GM12878 (cell line): Measurements from ENCODE around the gene MMD. TPM values are rescaled to one million over a fixed set of nuclear protein-coding genes. Genes with fewer than 3 reads are reported as not detected.

Experiments used
- ATAC-seq: fragments of 200-7000 bp; cut with Tn5 transposase; 3 replicates; pipeline ENCODE4 v1.9.1; 2020; ENCODE audit warnings: mild to moderate bottlenecking, moderate library complexity
- BruUV-seq: library from RNA; stranded (reverse); fragments of 400-500 nt; replicated peaks from 2 replicates; lab custom pipeline; 2021; lab: Mats Ljungman, UMichigan
- CTCF ChIA-PET: fragments of 300-600 bp; sonication (Branson Sonifier 250); formaldehyde crosslinking; extraction: SDS; loops from one replicate; lab custom pipeline; 2021; ENCODE audit warnings: inconsistent platforms; lab: Yijun Ruan, JAX
- POLR2A ChIA-PET: fragments of 350-600 bp; formaldehyde crosslinking; extraction: SDS; loops from one replicate; lab custom pipeline; 2021; ENCODE audit warnings: inconsistent platforms; lab: Charles Lee
- RAD21 ChIA-PET: fragments of 300-600 bp; sonication (Branson Sonifier 250); formaldehyde crosslinking; loops from one replicate; lab custom pipeline; 2023; ENCODE audit warnings: antibody characterized with exemption; ENCODE audit not compliant: unreplicated experiment; lab: Charles Lee
- SMC1A ChIA-PET: fragments of 300-600 bp; sonication (Branson Sonifier 250); formaldehyde crosslinking; loops from one replicate; lab custom pipeline; 2023; ENCODE audit not compliant: unreplicated experiment, uncharacterized antibody; lab: Charles Lee
- DNase-seq: peaks from one replicate; pipeline ENCODE4 v3.0.0-alpha.2; 2011; ENCODE audit warnings: low read depth, low spot score
- FAIRE-seq: peaks from 3 replicates; lab custom pipeline; 2011; peaks lifted over from hg19 to GRCh38; lab: Jason Lieb, UNC
- H2AFZ ChIP-seq: 2 replicates; pipeline ENCODE4 v1.6.0; 2011; ENCODE audit warnings: low read depth, low read length, control low read depth; ENCODE audit not compliant: control insufficient read depth
- H3K27ac ChIP-seq: 2 replicates; pipeline ENCODE4 v1.5.1; 2011; ENCODE audit warnings: control low read depth; ENCODE audit not compliant: control insufficient read depth, insufficient read depth
- H3K27me3 ChIP-seq, 2 experiments: replicated peaks in 1 of 2; 2 replicates each; pipeline versions ENCODE4 v1.6.0 to v1.6.1; 2011; ENCODE audit warnings: low read length in 1 of 2; ENCODE audit not compliant: control insufficient read depth in 2 of 2, insufficient read depth in 2 of 2
- H3K36me3 ChIP-seq, 2 experiments: 2 replicates each; pipeline ENCODE4 v1.5.1; 2011; ENCODE audit warnings: low read length in 1 of 2; ENCODE audit not compliant: control insufficient read depth in 2 of 2, insufficient read depth in 2 of 2
- H3K4me1 ChIP-seq: 2 replicates; pipeline ENCODE4 v1.6.1; 2011; ENCODE audit warnings: mild to moderate bottlenecking, low read length, moderate library complexity, mixed read lengths; ENCODE audit not compliant: control insufficient read depth, insufficient read depth
- H3K4me2 ChIP-seq: 2 replicates; pipeline ENCODE4 v1.6.0; 2011; ENCODE audit warnings: control low read depth; ENCODE audit not compliant: control insufficient read depth, insufficient read depth
- H3K4me3 ChIP-seq: fragments of 200-600 bp; sonication (generic); 2 replicates; pipeline ENCODE4 v1.5.1; 2016
- H3K79me2 ChIP-seq: 2 replicates; pipeline ENCODE4 v1.6.0; 2011; ENCODE audit warnings: low read length; ENCODE audit not compliant: control insufficient read depth, insufficient read depth
- H3K9ac ChIP-seq: 2 replicates; pipeline ENCODE4 v1.8.0; 2011; ENCODE audit warnings: low read length, control low read depth, mixed read lengths; ENCODE audit not compliant: control insufficient read depth, insufficient read depth
- H3K9me3 ChIP-seq: replicated peaks from 3 replicates; pipeline ENCODE4 v1.5.1; 2011; ENCODE audit warnings: mild to moderate bottlenecking, low read length; ENCODE audit not compliant: control insufficient read depth, insufficient read depth
- H4K20me1 ChIP-seq: 2 replicates; pipeline ENCODE4 v1.6.0; 2011; ENCODE audit not compliant: control insufficient read depth, insufficient read depth
- ASH2L ChIP-seq: fragments of 300-600, 200-600 bp; sonication (generic); IDR thresholded peaks from 2 replicates; pipeline ENCODE4 v1.6.1; 2017; ENCODE audit warnings: low read depth, mild to moderate bottlenecking, borderline replicate concordance
- BHLHE40 ChIP-seq, 2 experiments: fragments of 450-650 bp in 1 of 2; IDR thresholded peaks; 2 replicates each; pipeline ENCODE4 v1.6.1; 2011 to 2017; ENCODE audit warnings: low read depth in 2 of 2, borderline replicate concordance in 1 of 2, improper control_type of control experiment in 1 of 2, low read length in 1 of 2, mild to moderate bottlenecking in 1 of 2
- BMI1 ChIP-seq: fragments of 450-650 bp; IDR thresholded peaks from 2 replicates; pipeline ENCODE4 v1.6.1; 2016; ENCODE audit warnings: mild to moderate bottlenecking, moderate library complexity, borderline replicate concordance
- CEBPZ ChIP-seq: fragments of 150-350 bp; IDR thresholded peaks from 2 replicates; pipeline ENCODE4 v1.6.1; 2016; ENCODE audit warnings: low read depth, low read length
- EGR1 ChIP-seq, 2 experiments: IDR thresholded peaks; 1 replicate in 1 of 2; 2 replicates in 1 of 2; pipeline ENCODE4 v1.6.1; 2011 to 2012; ENCODE audit warnings: low read depth in 2 of 2, low read length in 2 of 2, borderline replicate concordance in 1 of 2, mild to moderate bottlenecking in 1 of 2, moderate library complexity in 1 of 2
- IRF4 ChIP-seq: IDR thresholded peaks from 2 replicates; pipeline ENCODE4 v1.6.1; 2011; ENCODE audit warnings: low read depth, low read length
- MLLT1 ChIP-seq: fragments of 450-650 bp; IDR thresholded peaks from 2 replicates; pipeline ENCODE4 v1.6.1; 2016; ENCODE audit warnings: mild to moderate bottlenecking
- NFIC ChIP-seq: IDR thresholded peaks from 2 replicates; pipeline ENCODE4 v1.6.1; 2012; ENCODE audit warnings: low read depth, mild to moderate bottlenecking, inconsistent platforms, low read length, moderate library complexity
- NFYB ChIP-seq: IDR thresholded peaks from 2 replicates; pipeline ENCODE4 v1.6.1; 2011; ENCODE audit warnings: low read depth, mild to moderate bottlenecking, low read length, improper control_type of control experiment, moderate library complexity; ENCODE audit not compliant: insufficient read depth
- POLR2AphosphoS2 ChIP-seq: IDR thresholded peaks from 2 replicates; pipeline ENCODE4 v1.6.1; 2011; ENCODE audit warnings: low read depth, mild to moderate bottlenecking, low read length, improper control_type of control experiment, moderate library complexity
- STAT1 ChIP-seq: fragments of 450-650 bp; conservative IDR thresholded peaks from 2 replicates; pipeline ENCODE4 v1.6.1; 2014; ENCODE audit warnings: antibody characterized with exemption, mild to moderate bottlenecking
- TCF12 ChIP-seq: IDR thresholded peaks from 2 replicates; pipeline ENCODE4 v1.6.1; 2011; ENCODE audit warnings: low read depth, mild to moderate bottlenecking, low read length
- ZNF687 ChIP-seq: fragments of 450-650 bp; IDR thresholded peaks from 2 replicates; pipeline ENCODE4 v1.6.1; 2017; ENCODE audit warnings: mild to moderate bottlenecking, moderate library complexity
- WGBS: methylation state at CpG from one replicate; pipeline ENCODE4 v1.1.6; 2016; ENCODE audit warnings: low lambda C conversion rate; ENCODE audit not compliant: insufficient replicate concordance, insufficient coverage; ENCODE audit errors: missing lambda C conversion rate; 5-methylcytosine and 5-hydroxymethylcytosine counted together
- in situ Hi-C: fragments of 300-500 bp; cut with MboI; formaldehyde crosslinking; loops from 9 replicates; pipeline ENCODE4 v1.14.3; 2018; ENCODE audit warnings: mixed read lengths
- intact Hi-C: fragments of 100-400 bp; cut with micrococcal nuclease; formaldehyde crosslinking; loops from one replicate; pipeline ENCODE4 v1.14.2; 2022; ENCODE audit not compliant: unreplicated experiment
- polyA plus RNA-seq, 11 experiments: library from polyadenylated mRNA; depleted of rRNA in 4 of 11; unstranded in 6 of 11; stranded (reverse) in 5 of 11; fragments of >200 nt; fragmentation: Nextera tagmentation in 4 of 11; fragmentation: Illumina TruSeq in 1 of 11; extraction: Ambion mirVana in 4 of 11; extraction: Trizol in 1 of 11; gene quantifications; 1 replicate in 1 of 11; 2 replicates in 10 of 11; pipeline versions ENCODE4 v1.2.1 to v1.2.3, GENCODE V29; 2011 to 2016; ENCODE audit warnings: inconsistent platforms in 2 of 11, missing spikeins in 2 of 11, low read depth in 1 of 11
- total RNA-seq, 4 experiments: library from RNA; depleted of rRNA in 3 of 4; stranded (reverse); fragments of >200 nt in 3 of 4; fragmentation: Illumina TruSeq in 1 of 4; extraction: Trizol in 1 of 4; gene quantifications; 2 replicates each; pipeline versions ENCODE4 v1.2.1 to v1.2.3, GENCODE V29; 2013 to 2021

The MMD gene
- total and polyA plus RNA-seq, 10 of the 15 experiments (the other 5 are each of a cell fraction or from before 2014, with no cell fraction given) = 8.0 to 46.7 (median 22.3) TPM

GRCh38 chr17:55381017-55381770 is 40.4 kb downstream of the MMD start:
- no peak overlapping the region for H3K27ac ChIP-seq
- no peak overlapping the region for H3K4me3 ChIP-seq
- H3K36me3 ChIP-seq = no peaks in the 10 kb centered on the region
- SMC1A ChIA-PET = interaction anchor here (1.0 kb wide), 1 partner anchor 9 kb away, joined by 3 read pairs; no protein-coding TSS in a partner anchor
- no peak for TF ChIP-seq BMI1
- TF ChIP-seq POLR2AphosphoS2 = no peak
- TF ChIP-seq STAT1 = no peak
- TF ChIP-seq ASH2L = no peak
- no peak for TF ChIP-seq NFYB
- TF ChIP-seq NFIC = no peak
- TF ChIP-seq MLLT1 = no peak
- TF ChIP-seq CEBPZ = no peak
- no peak for TF ChIP-seq TCF12
- no peak for TF ChIP-seq ZNF687
- no peak for TF ChIP-seq EGR1 (IDR thresholded peaks at IDR 0.05; ENCODE audit: borderline replicate concordance in 1 of 2, low read depth in 2 of 2, low read length in 2 of 2)
- TF ChIP-seq BHLHE40 (IDR thresholded peaks at IDR 0.05; ENCODE audit: borderline replicate concordance in 1 of 2, low read depth in 2 of 2, low read length in 1 of 2) = no peak
- TF ChIP-seq IRF4 = no peak
- no peak for ATAC-seq
- in situ Hi-C loops = no loop called here
- POLR2A ChIA-PET = no interaction called here
- no peaks in the 10 kb centered on the region for H4K20me1 ChIP-seq
- no peak for FAIRE-seq
- no TSS peak for BruUV-seq
- intact Hi-C loops = no loop called here
- H3K9me3 ChIP-seq = no peaks in the 10 kb centered on the region
- 67% methylated on average over 8 of the region's 8 CpGs for WGBS
- no peak overlapping the region for H3K4me2 ChIP-seq
- no peak for DNase-seq
- CTCF ChIA-PET = interaction anchor here (0.5 kb wide), 1 partner anchor 92 kb away, joined by 3 read pairs; no protein-coding TSS in a partner anchor
- H3K4me1 ChIP-seq = no peaks in the 10 kb centered on the region
- H2AFZ ChIP-seq = no peak overlapping the region
- H3K79me2 ChIP-seq = no peaks in the 10 kb centered on the region
- RAD21 ChIA-PET = no interaction called here
- H3K27me3 ChIP-seq = no peaks in the 10 kb centered on the region
- no peak overlapping the region for H3K9ac ChIP-seq
